Bronchial epithelial cell (primary cell): ENCODE data around the gene JUP. TPM values are rescaled to one million over a fixed set of nuclear protein-coding genes. Genes with fewer than 3 reads are reported as not detected.

Source experiments
- DNase-seq: peaks from one replicate; pipeline ENCODE4 v3.0.0-alpha.2; 2010; ENCODE audit warnings: low read depth
- FAIRE-seq: peaks from 2 replicates; lab custom pipeline; 2011; peaks lifted over from hg19 to GRCh38; lab: Jason Lieb, UNC
- H3K27me3 ChIP-seq: 2 replicates; pipeline ENCODE4 v1.5.1; 2011; ENCODE audit warnings: low read length; ENCODE audit not compliant: control insufficient read depth, insufficient read depth
- H3K36me3 ChIP-seq: 2 replicates; pipeline ENCODE4 v1.5.1; 2011; ENCODE audit warnings: low read length; ENCODE audit not compliant: control insufficient read depth, insufficient read depth
- H3K4me3 ChIP-seq: 2 replicates; pipeline ENCODE4 v1.5.1; 2011; ENCODE audit warnings: mild to moderate bottlenecking, low read depth, low read length, control low read depth
- CTCF ChIP-seq: IDR thresholded peaks from 2 replicates; pipeline ENCODE4 v1.5.1; 2011; ENCODE audit warnings: mild to moderate bottlenecking, moderate library complexity, low read length, control low read depth, inconsistent platforms; ENCODE audit not compliant: insufficient read depth, severe bottlenecking
- total RNA-seq: library from RNA; depleted of rRNA; stranded (reverse); fragments of >200 nt; gene quantifications from 2 replicates; pipeline ENCODE4 v1.2.1, GENCODE V29; 2014

JUP gene
- total RNA-seq, 1 donor from 2014 or later, result 227 TPM

GRCh38 chr17:41730479-41730878 lies 56.0 kb downstream of the JUP start:
- H3K36me3 ChIP-seq, result no peaks in the 10 kb centered on the region
- peaks cover 10% of the 10 kb centered on the region for H3K27me3 ChIP-seq
- FAIRE-seq, result no peak

GRCh38 chr17:41728056-41728455 lies 58.5 kb downstream of the JUP start:
- DNase-seq, result no peak
- TF ChIP-seq CTCF, result no peak
- H3K36me3 ChIP-seq, result no peaks in the 10 kb centered on the region
- no peak overlapping the region for H3K4me3 ChIP-seq
- FAIRE-seq, result no peak
- H3K27me3 ChIP-seq, result peaks cover 1% of the 10 kb centered on the region

More at GRCh38 chr17:41730479-41730878, 56.0 kb downstream of the JUP start:
- H3K4me3 ChIP-seq, result no peak overlapping the region
- TF ChIP-seq CTCF, result no peak
- DNase-seq, result no peak

GRCh38 chr17:41725134-41725533 lies 61.4 kb downstream of the JUP start:
- no peak for TF ChIP-seq CTCF
- FAIRE-seq, result no peak
- Histone ChIP-seq H3K36me3 (no peaks in the 10 kb centered on the region), H3K4me3 (no peak overlapping the region), H3K27me3 (no peaks in the 10 kb centered on the region)
- DNase-seq, result no peak

- peak; percentile 32 for FAIRE-seq
- no peaks in the 10 kb centered on the region for H3K27me3 ChIP-seq
- H3K4me3 ChIP-seq, result no peak overlapping the region
- TF ChIP-seq CTCF, result no peak
- no peaks in the 10 kb centered on the region for H3K36me3 ChIP-seq
- no peak for DNase-seq
Measured at GRCh38 chr17:41724476-41725050, 61.9 kb downstream of the JUP start.

GRCh38 chr17:41723801-41724475 lies 62.6 kb downstream of the JUP start:
- FAIRE-seq (peak; percentile 68), DNase-seq (no peak)
- Histone ChIP-seq H3K36me3 (no peaks in the 10 kb centered on the region), H3K4me3 (no peak overlapping the region), H3K27me3 (no peaks in the 10 kb centered on the region)
- no peak for TF ChIP-seq CTCF
